ENCODE measurements around the gene NKX1-2.

NKX1-2 gene

DNA sequence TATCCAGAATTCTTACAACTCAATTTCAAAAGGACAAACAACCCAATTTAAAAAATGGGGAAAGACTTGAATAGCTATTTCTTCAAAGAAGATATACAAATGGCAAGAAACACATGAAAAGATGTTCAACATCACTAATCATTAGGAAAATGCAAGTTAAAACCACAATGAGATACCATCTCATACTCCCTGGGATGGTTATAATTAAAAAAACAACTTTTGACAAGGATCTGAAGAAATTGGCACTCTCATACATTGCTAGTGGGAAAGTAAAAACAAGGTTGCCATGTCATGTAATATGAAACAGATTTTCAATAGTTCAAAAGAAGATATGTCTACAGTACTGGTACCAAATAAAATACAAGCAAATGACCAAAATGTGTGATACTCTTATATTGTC is 40.1 kb downstream of the NKX1-2 start:
- no peak for TF ChIP-seq EZH2 (IDR thresholded peaks at IDR 0.05; ENCODE audit: borderline replicate concordance, low read length)
- TF ChIP-seq, protein P1, sequence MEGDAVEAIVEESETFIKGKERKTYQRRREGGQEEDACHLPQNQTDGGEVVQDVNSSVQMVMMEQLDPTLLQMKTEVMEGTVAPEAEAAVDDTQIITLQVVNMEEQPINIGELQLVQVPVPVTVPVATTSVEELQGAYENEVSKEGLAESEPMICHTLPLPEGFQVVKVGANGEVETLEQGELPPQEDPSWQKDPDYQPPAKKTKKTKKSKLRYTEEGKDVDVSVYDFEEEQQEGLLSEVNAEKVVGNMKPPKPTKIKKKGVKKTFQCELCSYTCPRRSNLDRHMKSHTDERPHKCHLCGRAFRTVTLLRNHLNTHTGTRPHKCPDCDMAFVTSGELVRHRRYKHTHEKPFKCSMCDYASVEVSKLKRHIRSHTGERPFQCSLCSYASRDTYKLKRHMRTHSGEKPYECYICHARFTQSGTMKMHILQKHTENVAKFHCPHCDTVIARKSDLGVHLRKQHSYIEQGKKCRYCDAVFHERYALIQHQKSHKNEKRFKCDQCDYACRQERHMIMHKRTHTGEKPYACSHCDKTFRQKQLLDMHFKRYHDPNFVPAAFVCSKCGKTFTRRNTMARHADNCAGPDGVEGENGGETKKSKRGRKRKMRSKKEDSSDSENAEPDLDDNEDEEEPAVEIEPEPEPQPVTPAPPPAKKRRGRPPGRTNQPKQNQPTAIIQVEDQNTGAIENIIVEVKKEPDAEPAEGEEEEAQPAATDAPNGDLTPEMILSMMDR (IDR thresholded peaks at IDR 0.05; ENCODE audit: low read length): no peak
- no peaks in the 10 kb centered on the region for H3K9me2 ChIP-seq (ENCODE audit: low read depth, low read length)
- no peak overlapping the region for H3K4me2 ChIP-seq (ENCODE audit: low read length)
- no peak overlapping the region for H3K4me3 ChIP-seq (ENCODE audit: low read depth, low read length, poor library complexity, severe bottlenecking)
- H3K9me3 ChIP-seq (ENCODE audit: low read length): no peaks in the 10 kb centered on the region
- no peaks in the 10 kb centered on the region for H4K20me1 ChIP-seq (ENCODE audit: insufficient read depth, low read length)
- H3K27me3 ChIP-seq (ENCODE audit: insufficient read depth, low read length): no peaks in the 10 kb centered on the region
- no peaks in the 10 kb centered on the region for H3F3A ChIP-seq (ENCODE audit: insufficient read depth, low read length)
- H3K27ac ChIP-seq (ENCODE audit: low read depth, low read length, poor library complexity, severe bottlenecking): no peak overlapping the region
- no peak overlapping the region for H2AFZ ChIP-seq (ENCODE audit: low read length)
- peaks cover 14% of the 10 kb centered on the region for H3K36me3 ChIP-seq (ENCODE audit: insufficient read depth, low read length)
- H3K9ac ChIP-seq (ENCODE audit: low read length): no peak overlapping the region
- no peaks in the 10 kb centered on the region for H3K4me1 ChIP-seq (ENCODE audit: insufficient read depth, low read length, severe bottlenecking)
- no peaks in the 10 kb centered on the region for H3K79me2 ChIP-seq (ENCODE audit: insufficient read depth, low read length)

DNA sequence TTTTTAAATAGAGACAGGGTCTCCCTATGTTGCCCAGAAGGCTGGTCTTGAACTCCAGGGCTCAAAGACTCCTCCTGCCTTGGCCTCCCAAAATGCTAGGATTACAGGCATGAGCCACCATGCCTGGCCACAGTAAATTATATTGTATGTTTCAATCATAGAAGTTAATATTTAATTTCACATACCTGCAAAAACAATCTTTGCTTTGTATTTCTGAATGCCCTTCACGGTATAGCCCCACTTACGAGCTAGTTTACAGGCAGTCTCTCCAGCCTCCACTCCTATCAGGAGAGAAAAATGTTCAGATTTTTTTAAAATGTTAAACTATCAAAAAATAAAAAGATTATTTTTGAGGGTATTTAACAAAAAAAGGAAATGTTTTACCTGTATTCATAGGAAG is 41.5 kb downstream of the NKX1-2 start:
- H3K36me3 ChIP-seq (ENCODE audit: insufficient read depth, low read length): peaks cover 14% of the 10 kb centered on the region
- no peaks in the 10 kb centered on the region for H3K79me2 ChIP-seq (ENCODE audit: insufficient read depth, low read length)
- no peak overlapping the region for H3K9ac ChIP-seq (ENCODE audit: low read length)
- no peak overlapping the region for H3K27ac ChIP-seq (ENCODE audit: low read depth, low read length, poor library complexity, severe bottlenecking)
- no peaks in the 10 kb centered on the region for H3K27me3 ChIP-seq (ENCODE audit: insufficient read depth, low read length)
- TF ChIP-seq EZH2 (IDR thresholded peaks at IDR 0.05; ENCODE audit: borderline replicate concordance, low read length): no peak
- TF ChIP-seq, protein P1 (IDR thresholded peaks at IDR 0.05; ENCODE audit: low read length): no peak
- H3K9me3 ChIP-seq (ENCODE audit: low read length): no peaks in the 10 kb centered on the region
- H3F3A ChIP-seq (ENCODE audit: insufficient read depth, low read length): no peaks in the 10 kb centered on the region
- peaks cover 5% of the 10 kb centered on the region for H3K4me1 ChIP-seq (ENCODE audit: insufficient read depth, low read length, severe bottlenecking)
- no peak overlapping the region for H3K4me3 ChIP-seq (ENCODE audit: low read depth, low read length, poor library complexity, severe bottlenecking)
- no peaks in the 10 kb centered on the region for H3K9me2 ChIP-seq (ENCODE audit: low read depth, low read length)
- H2AFZ ChIP-seq (ENCODE audit: low read length): no peak overlapping the region
- no peak overlapping the region for H3K4me2 ChIP-seq (ENCODE audit: low read length)
- H4K20me1 ChIP-seq (ENCODE audit: insufficient read depth, low read length): no peaks in the 10 kb centered on the region

DNA sequence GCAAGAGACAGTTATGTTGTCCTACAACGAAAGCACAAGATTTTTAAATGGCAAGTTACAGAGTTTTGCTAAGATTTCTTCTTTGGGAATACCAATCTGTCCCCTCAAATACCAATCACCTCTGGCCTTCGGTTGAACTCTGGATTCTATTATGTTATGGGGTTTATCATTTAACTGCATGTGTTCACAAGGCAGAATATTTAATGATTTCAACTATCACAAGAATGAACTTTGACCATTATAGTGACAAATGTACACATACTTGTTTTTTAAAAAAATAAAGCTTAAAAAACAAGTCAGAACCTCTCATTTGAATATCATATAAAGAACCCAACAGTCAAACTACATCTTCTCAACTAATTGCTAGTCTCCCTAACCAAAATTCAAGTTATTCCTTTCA is 42.4 kb downstream of the NKX1-2 start:
- Histone ChIP-seq H3K4me2 (ENCODE audit: low read length) (no peak overlapping the region), H3F3A (ENCODE audit: insufficient read depth, low read length) (no peaks in the 10 kb centered on the region), H3K9me3 (ENCODE audit: low read length) (no peaks in the 10 kb centered on the region), H3K27ac (ENCODE audit: low read depth, low read length, poor library complexity, severe bottlenecking) (no peak overlapping the region), H4K20me1 (ENCODE audit: insufficient read depth, low read length) (no peaks in the 10 kb centered on the region), H3K9ac (ENCODE audit: low read length) (no peak overlapping the region), H3K4me1 (ENCODE audit: insufficient read depth, low read length, severe bottlenecking) (peaks cover 10% of the 10 kb centered on the region), H3K4me3 (ENCODE audit: low read depth, low read length, poor library complexity, severe bottlenecking) (no peak overlapping the region), H3K79me2 (ENCODE audit: insufficient read depth, low read length) (no peaks in the 10 kb centered on the region), H3K9me2 (ENCODE audit: low read depth, low read length) (no peaks in the 10 kb centered on the region), H3K27me3 (ENCODE audit: insufficient read depth, low read length) (no peaks in the 10 kb centered on the region), H3K36me3 (ENCODE audit: insufficient read depth, low read length) (peaks cover 22% of the 10 kb centered on the region), H2AFZ (ENCODE audit: low read length) (no peak overlapping the region)
- TF ChIP-seq, protein P1 (IDR thresholded peaks at IDR 0.05; ENCODE audit: low read length): no peak
- TF ChIP-seq EZH2 (IDR thresholded peaks at IDR 0.05; ENCODE audit: borderline replicate concordance, low read length): no peak

All from OCI-LY1 (cell line).